ENCODE measurements around the gene HBQ1. TPM values are rescaled to one million over a fixed set of nuclear protein-coding genes. Genes with fewer than 3 reads are reported as not detected.

The HBQ1 gene
- total RNA-seq, 1 experiment from 2014 or later: not detected

DNA sequence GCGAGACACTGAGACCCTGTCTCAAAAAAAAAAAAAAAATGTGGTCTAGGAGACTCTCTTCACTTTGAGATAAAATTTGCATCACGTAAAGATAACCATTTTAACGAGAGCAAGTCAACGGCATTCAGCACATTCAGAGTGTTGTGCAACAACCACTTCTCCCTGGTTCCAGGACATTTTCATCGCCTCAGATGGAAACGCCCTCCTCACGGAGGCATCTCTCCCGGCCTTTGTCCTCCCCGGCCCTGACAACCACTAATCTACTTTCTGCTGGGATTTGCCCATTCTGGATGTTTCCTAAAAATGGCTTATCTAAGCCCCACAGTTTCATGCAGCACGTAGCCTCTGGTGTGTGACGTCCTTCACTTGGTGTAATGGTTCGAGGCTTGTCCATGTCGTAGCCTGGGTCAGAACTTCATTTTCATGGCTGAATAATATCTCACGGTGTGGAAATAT lies 35.4 kb upstream of the HBQ1 start:
- Histone ChIP-seq H3K27ac (ENCODE audit: low read depth, low read length) (no peak overlapping the region), H3K4me3 (replicated peaks in 1 of 2; ENCODE audit: low read depth in 1 of 2, low read length in 2 of 2) (no peak overlapping the region), H3K9ac (ENCODE audit: low read length) (no peak overlapping the region), H2AFZ (ENCODE audit: low read depth, low read length, poor library complexity, severe bottlenecking) (no peak overlapping the region), H3K9me2 (ENCODE audit: insufficient read depth) (no peaks in the 10 kb centered on the region), H3K27me3 (ENCODE audit: insufficient read depth, low read length) (no peaks in the 10 kb centered on the region), H3K36me3 (ENCODE audit: control insufficient read depth in 1 of 2, insufficient read depth in 2 of 2, low read length in 2 of 2) (no peaks in the 10 kb centered on the region), H4K20me1 (ENCODE audit: insufficient read depth) (no peaks in the 10 kb centered on the region), H3K9me3 (ENCODE audit: control insufficient read depth in 1 of 2, insufficient read depth in 1 of 2, low read depth in 1 of 2, low read length in 2 of 2) (no peaks in the 10 kb centered on the region), H3K79me2 (ENCODE audit: insufficient read depth, low read length) (no peaks in the 10 kb centered on the region), H3K4me1 (ENCODE audit: control insufficient read depth in 1 of 2, insufficient read depth in 2 of 2, low read length in 2 of 2) (no peaks in the 10 kb centered on the region; a peak in 1 of 4 replicates), H3K4me2 (ENCODE audit: low read length) (no peak overlapping the region)
- no peak for ATAC-seq
- no peak for DNase-seq (ENCODE audit: low read depth, low spot score)
- RAD21 ChIA-PET (ENCODE audit: low non-redundant PET in 1 of 2, low total read pairs in 2 of 2, uncharacterized antibody in 2 of 2, unreplicated experiment in 2 of 2): no interaction called here
- intact Hi-C loops (cut with micrococcal nuclease): no loop called here
- no TSS peak for BruUV-seq (replicated peaks)
- no peak for TF ChIP-seq CEBPB (IDR thresholded peaks at IDR 0.05; ENCODE audit: low read depth)
- TF ChIP-seq SIN3A (IDR thresholded peaks at IDR 0.05; ENCODE audit: low read depth): no peak
- POLR2A ChIA-PET: no interaction called here
- CTCF ChIA-PET: no interaction called here

DNA sequence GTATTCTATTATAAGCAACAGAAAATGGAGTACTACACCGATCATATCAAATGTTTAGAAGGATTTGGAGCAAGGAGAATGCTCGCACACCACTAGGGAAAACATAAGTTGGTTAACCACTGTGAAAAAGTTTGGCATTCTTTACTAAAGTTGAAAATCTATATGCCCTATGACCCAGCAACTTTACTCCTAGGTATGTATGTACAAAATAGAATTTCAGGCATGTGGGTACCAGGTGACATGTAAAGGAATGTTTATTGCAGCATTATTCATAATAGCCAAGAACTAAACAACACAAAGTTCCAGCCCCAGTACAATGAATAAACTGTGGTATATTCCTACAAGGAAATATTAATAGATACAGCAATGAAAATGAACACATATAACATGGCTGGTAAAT lies 33.6 kb upstream of the HBQ1 start:
- Histone ChIP-seq H3K9ac (ENCODE audit: low read length) (no peak overlapping the region), H3K36me3 (ENCODE audit: control insufficient read depth in 1 of 2, insufficient read depth in 2 of 2, low read length in 2 of 2) (no peaks in the 10 kb centered on the region), H3K9me2 (ENCODE audit: insufficient read depth) (no peaks in the 10 kb centered on the region), H3K27me3 (ENCODE audit: insufficient read depth, low read length) (no peaks in the 10 kb centered on the region), H3K27ac (ENCODE audit: low read depth, low read length) (no peak overlapping the region), H3K9me3 (ENCODE audit: control insufficient read depth in 1 of 2, insufficient read depth in 1 of 2, low read depth in 1 of 2, low read length in 2 of 2) (no peaks in the 10 kb centered on the region), H3K4me1 (ENCODE audit: control insufficient read depth in 1 of 2, insufficient read depth in 2 of 2, low read length in 2 of 2) (no peaks in the 10 kb centered on the region; a peak in 1 of 4 replicates), H2AFZ (ENCODE audit: low read depth, low read length, poor library complexity, severe bottlenecking) (no peak overlapping the region), H3K79me2 (ENCODE audit: insufficient read depth, low read length) (no peaks in the 10 kb centered on the region), H3K4me2 (ENCODE audit: low read length) (no peak overlapping the region), H4K20me1 (ENCODE audit: insufficient read depth) (no peaks in the 10 kb centered on the region), H3K4me3 (replicated peaks in 1 of 2; ENCODE audit: low read depth in 1 of 2, low read length in 2 of 2) (no peak overlapping the region)
- CTCF ChIA-PET: no interaction called here
- ATAC-seq: no peak
- DNase-seq (ENCODE audit: low read depth, low spot score): no peak
- POLR2A ChIA-PET: no interaction called here
- RAD21 ChIA-PET (ENCODE audit: low non-redundant PET in 1 of 2, low total read pairs in 2 of 2, uncharacterized antibody in 2 of 2, unreplicated experiment in 2 of 2): no interaction called here
- intact Hi-C loops (cut with micrococcal nuclease): no loop called here
- no TSS peak for BruUV-seq (replicated peaks)
- no peak for TF ChIP-seq EZH2phosphoT487 (IDR thresholded peaks at IDR 0.05; ENCODE audit: borderline replicate concordance)
- no peak for TF ChIP-seq CTCF (IDR thresholded peaks at IDR 0.05 in 2 of 3, conservative IDR thresholded peaks at IDR 0.05 in 1 of 3; ENCODE audit: borderline replicate concordance in 1 of 3, insufficient read depth in 1 of 3, low read depth in 2 of 3, low read length in 2 of 3)
- TF ChIP-seq, protein P1, sequence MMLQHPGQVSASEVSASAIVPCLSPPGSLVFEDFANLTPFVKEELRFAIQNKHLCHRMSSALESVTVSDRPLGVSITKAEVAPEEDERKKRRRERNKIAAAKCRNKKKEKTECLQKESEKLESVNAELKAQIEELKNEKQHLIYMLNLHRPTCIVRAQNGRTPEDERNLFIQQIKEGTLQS (IDR thresholded peaks at IDR 0.05): no peak
- no peak for TF ChIP-seq CEBPB (IDR thresholded peaks at IDR 0.05; ENCODE audit: low read depth)
- no peak for TF ChIP-seq TCF7L2 (IDR thresholded peaks at IDR 0.05; ENCODE audit: borderline replicate concordance, extremely low read depth, insufficient read depth, insufficient read length)
- TF ChIP-seq EGR1 (IDR thresholded peaks at IDR 0.05; ENCODE audit: low read depth): no peak
- no peak for TF ChIP-seq EZH2 (IDR thresholded peaks at IDR 0.05)
- no peak for TF ChIP-seq SRF (IDR thresholded peaks at IDR 0.05; ENCODE audit: low read depth)
- TF ChIP-seq POLR2AphosphoS5 (IDR thresholded peaks at IDR 0.05; ENCODE audit: low read depth, low read length): no peak
- TF ChIP-seq ELF1 (IDR thresholded peaks at IDR 0.05; ENCODE audit: borderline replicate concordance, low read depth): no peak
- TF ChIP-seq, protein P2, sequence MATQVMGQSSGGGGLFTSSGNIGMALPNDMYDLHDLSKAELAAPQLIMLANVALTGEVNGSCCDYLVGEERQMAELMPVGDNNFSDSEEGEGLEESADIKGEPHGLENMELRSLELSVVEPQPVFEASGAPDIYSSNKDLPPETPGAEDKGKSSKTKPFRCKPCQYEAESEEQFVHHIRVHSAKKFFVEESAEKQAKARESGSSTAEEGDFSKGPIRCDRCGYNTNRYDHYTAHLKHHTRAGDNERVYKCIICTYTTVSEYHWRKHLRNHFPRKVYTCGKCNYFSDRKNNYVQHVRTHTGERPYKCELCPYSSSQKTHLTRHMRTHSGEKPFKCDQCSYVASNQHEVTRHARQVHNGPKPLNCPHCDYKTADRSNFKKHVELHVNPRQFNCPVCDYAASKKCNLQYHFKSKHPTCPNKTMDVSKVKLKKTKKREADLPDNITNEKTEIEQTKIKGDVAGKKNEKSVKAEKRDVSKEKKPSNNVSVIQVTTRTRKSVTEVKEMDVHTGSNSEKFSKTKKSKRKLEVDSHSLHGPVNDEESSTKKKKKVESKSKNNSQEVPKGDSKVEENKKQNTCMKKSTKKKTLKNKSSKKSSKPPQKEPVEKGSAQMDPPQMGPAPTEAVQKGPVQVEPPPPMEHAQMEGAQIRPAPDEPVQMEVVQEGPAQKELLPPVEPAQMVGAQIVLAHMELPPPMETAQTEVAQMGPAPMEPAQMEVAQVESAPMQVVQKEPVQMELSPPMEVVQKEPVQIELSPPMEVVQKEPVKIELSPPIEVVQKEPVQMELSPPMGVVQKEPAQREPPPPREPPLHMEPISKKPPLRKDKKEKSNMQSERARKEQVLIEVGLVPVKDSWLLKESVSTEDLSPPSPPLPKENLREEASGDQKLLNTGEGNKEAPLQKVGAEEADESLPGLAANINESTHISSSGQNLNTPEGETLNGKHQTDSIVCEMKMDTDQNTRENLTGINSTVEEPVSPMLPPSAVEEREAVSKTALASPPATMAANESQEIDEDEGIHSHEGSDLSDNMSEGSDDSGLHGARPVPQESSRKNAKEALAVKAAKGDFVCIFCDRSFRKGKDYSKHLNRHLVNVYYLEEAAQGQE (IDR thresholded peaks at IDR 0.05; ENCODE audit: low read depth): no peak
- no peak for TF ChIP-seq ZNF274 (IDR thresholded peaks at IDR 0.05; ENCODE audit: low read depth, low read length)
- no peak for TF ChIP-seq RAD21 (IDR thresholded peaks at IDR 0.05; ENCODE audit: low read depth)
- TF ChIP-seq JUND (IDR thresholded peaks at IDR 0.05): no peak

Data from HCT116 (cell line).